Measurements from ENCODE around the gene GLI1. TPM values are rescaled to one million over a fixed set of nuclear protein-coding genes. Genes with fewer than 3 reads are reported as not detected.

The GLI1 gene
- polyA plus RNA-seq, 1 donor (not counting 4 experiments of a cell fraction or from before 2014, with no cell fraction given): 1.0 TPM

DNA sequence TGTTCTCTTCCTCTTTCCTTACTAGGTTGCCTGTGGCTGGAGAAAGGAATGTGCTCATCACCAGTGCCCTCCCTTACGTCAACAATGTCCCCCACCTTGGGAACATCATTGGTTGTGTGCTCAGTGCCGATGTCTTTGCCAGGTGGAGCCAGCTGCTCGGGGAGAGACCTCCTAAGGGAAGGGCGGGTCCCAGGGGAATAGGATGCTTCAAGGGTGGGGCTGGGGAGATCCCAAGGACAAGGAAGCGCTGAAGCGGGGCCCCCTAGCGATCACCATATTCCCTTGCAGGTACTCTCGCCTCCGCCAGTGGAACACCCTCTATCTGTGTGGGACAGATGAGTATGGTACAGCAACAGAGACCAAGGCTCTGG is 38.5 kb downstream of the GLI1 start:
- H3K9ac ChIP-seq (ENCODE audit: control insufficient read depth, extremely low read depth, insufficient read depth, low read length): no peak overlapping the region
- H3K4me1 ChIP-seq (ENCODE audit: control insufficient read depth, extremely low read depth, insufficient read depth, low read length): no peaks in the 10 kb centered on the region
- H3K4me3 ChIP-seq (ENCODE audit: control insufficient read depth in 2 of 3, extremely low read depth in 1 of 3, insufficient read depth in 2 of 3, low read depth in 1 of 3, low read length in 3 of 3): no peak overlapping the region
- no peaks in the 10 kb centered on the region for H3K9me3 ChIP-seq (ENCODE audit: control insufficient read depth, low read depth, low read length)
- H3K4me2 ChIP-seq (ENCODE audit: control insufficient read depth, extremely low read depth, insufficient read depth, low read depth, low read length): no peak overlapping the region
- dilution Hi-C loops (cut with MboI; ENCODE audit: extremely low pct_ligation_motif_present, low sequenced_read_pairs): no loop called here
- peaks cover 25 to 42% of the 10 kb centered on the region in 2 experiments for H3K36me3 ChIP-seq (ENCODE audit: control insufficient read depth in 2 of 2, extremely low read depth in 1 of 2, insufficient read depth in 2 of 2, low read length in 2 of 2)
- DNase-seq (ENCODE audit: low read depth, low spot score) (no peak), FAIRE-seq (no peak)
- H4K20me1 ChIP-seq (ENCODE audit: control insufficient read depth, extremely low read depth, insufficient read depth, low read length): no peaks in the 10 kb centered on the region
- no peak overlapping the region for H2AFZ ChIP-seq (ENCODE audit: control insufficient read depth, low read length)
- TF ChIP-seq EZH2 (IDR thresholded peaks at IDR 0.05; ENCODE audit: low read length): no peak
- TF ChIP-seq, protein P1, sequence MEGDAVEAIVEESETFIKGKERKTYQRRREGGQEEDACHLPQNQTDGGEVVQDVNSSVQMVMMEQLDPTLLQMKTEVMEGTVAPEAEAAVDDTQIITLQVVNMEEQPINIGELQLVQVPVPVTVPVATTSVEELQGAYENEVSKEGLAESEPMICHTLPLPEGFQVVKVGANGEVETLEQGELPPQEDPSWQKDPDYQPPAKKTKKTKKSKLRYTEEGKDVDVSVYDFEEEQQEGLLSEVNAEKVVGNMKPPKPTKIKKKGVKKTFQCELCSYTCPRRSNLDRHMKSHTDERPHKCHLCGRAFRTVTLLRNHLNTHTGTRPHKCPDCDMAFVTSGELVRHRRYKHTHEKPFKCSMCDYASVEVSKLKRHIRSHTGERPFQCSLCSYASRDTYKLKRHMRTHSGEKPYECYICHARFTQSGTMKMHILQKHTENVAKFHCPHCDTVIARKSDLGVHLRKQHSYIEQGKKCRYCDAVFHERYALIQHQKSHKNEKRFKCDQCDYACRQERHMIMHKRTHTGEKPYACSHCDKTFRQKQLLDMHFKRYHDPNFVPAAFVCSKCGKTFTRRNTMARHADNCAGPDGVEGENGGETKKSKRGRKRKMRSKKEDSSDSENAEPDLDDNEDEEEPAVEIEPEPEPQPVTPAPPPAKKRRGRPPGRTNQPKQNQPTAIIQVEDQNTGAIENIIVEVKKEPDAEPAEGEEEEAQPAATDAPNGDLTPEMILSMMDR (optimal IDR thresholded peaks at IDR 0.05 in 1 of 3, IDR thresholded peaks at IDR 0.05 in 1 of 3, conservative IDR thresholded peaks at IDR 0.05 in 1 of 3; ENCODE audit: extremely low read depth in 1 of 3, insufficient read depth in 2 of 3, low read length in 3 of 3): peak in 1 of 3 experiments; percentile 0
- no peaks in the 10 kb centered on the region for H3K27me3 ChIP-seq (ENCODE audit: control insufficient read depth, extremely low read depth, insufficient read depth, low read length)
- no peak overlapping the region for H3K27ac ChIP-seq (ENCODE audit: control insufficient read depth, insufficient read depth, low read length)
- H3K79me2 ChIP-seq (ENCODE audit: control insufficient read depth, insufficient read depth, low read length): no peaks in the 10 kb centered on the region
- H3K9me1 ChIP-seq (ENCODE audit: control insufficient read depth, extremely low read depth, insufficient read depth, low read length): no peaks in the 10 kb centered on the region

DNA sequence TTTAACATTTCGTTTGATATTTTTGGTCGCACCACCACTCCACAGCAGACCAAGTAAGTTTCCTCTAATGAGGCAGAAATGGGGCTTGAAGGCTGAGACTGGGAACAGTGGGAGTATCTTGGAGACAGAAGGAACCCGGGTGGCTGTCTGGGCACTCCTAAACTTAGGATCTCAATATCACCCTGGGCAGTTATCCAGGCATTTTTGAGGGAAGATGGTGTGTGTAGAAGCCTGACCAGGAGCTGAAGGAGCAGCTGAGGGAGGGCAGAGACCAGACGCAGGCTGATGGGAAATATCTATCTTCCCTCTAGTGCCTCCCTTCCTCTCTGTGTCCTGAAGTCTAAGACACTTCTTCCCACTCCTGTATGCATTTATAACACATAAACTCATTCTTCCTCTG is 39.0 kb downstream of the GLI1 start:
- Histone ChIP-seq H3K36me3 (ENCODE audit: control insufficient read depth in 2 of 2, extremely low read depth in 1 of 2, insufficient read depth in 2 of 2, low read length in 2 of 2) (peaks cover 25 to 44% of the 10 kb centered on the region in 2 experiments), H3K79me2 (ENCODE audit: control insufficient read depth, insufficient read depth, low read length) (no peaks in the 10 kb centered on the region), H3K4me1 (ENCODE audit: control insufficient read depth, extremely low read depth, insufficient read depth, low read length) (no peaks in the 10 kb centered on the region), H3K27me3 (ENCODE audit: control insufficient read depth, extremely low read depth, insufficient read depth, low read length) (no peaks in the 10 kb centered on the region), H3K9me3 (ENCODE audit: control insufficient read depth, low read depth, low read length) (no peaks in the 10 kb centered on the region), H3K4me2 (ENCODE audit: control insufficient read depth, extremely low read depth, insufficient read depth, low read depth, low read length) (no peak overlapping the region), H3K9me1 (ENCODE audit: control insufficient read depth, extremely low read depth, insufficient read depth, low read length) (no peaks in the 10 kb centered on the region), H3K9ac (ENCODE audit: control insufficient read depth, extremely low read depth, insufficient read depth, low read length) (no peak overlapping the region), H3K27ac (ENCODE audit: control insufficient read depth, insufficient read depth, low read length) (no peak overlapping the region), H2AFZ (ENCODE audit: control insufficient read depth, low read length) (no peak overlapping the region), H4K20me1 (ENCODE audit: control insufficient read depth, extremely low read depth, insufficient read depth, low read length) (no peaks in the 10 kb centered on the region), H3K4me3 (ENCODE audit: control insufficient read depth in 2 of 3, extremely low read depth in 1 of 3, insufficient read depth in 2 of 3, low read depth in 1 of 3, low read length in 3 of 3) (no peak overlapping the region)
- FAIRE-seq: no peak
- no peak for DNase-seq (ENCODE audit: low read depth, low spot score)
- TF ChIP-seq EZH2 (IDR thresholded peaks at IDR 0.05; ENCODE audit: low read length): no peak
- TF ChIP-seq, protein P1 (optimal IDR thresholded peaks at IDR 0.05 in 1 of 3, IDR thresholded peaks at IDR 0.05 in 1 of 3, conservative IDR thresholded peaks at IDR 0.05 in 1 of 3; ENCODE audit: extremely low read depth in 1 of 3, insufficient read depth in 2 of 3, low read length in 3 of 3): no peak
- dilution Hi-C loops (cut with MboI; ENCODE audit: extremely low pct_ligation_motif_present, low sequenced_read_pairs): no loop called here
